GM12865 (cell line): ENCODE results near the gene IL21R.
"Not testable (repeated sequence)": the region's sequence is repeated elsewhere in the genome, so short reads cannot be mapped to it uniquely, and the experiment has no call there.

Experiments
- DNase-seq: peaks from one replicate; pipeline ENCODE4 v3.0.0; 2010; ENCODE audit warnings: low read depth
- H3K4me3 ChIP-seq: 2 replicates; pipeline ENCODE4 v1.5.1; 2011; ENCODE audit warnings: mild to moderate bottlenecking, low read depth, low read length, control low read depth
- CTCF ChIP-seq: IDR thresholded peaks from 2 replicates; pipeline ENCODE4 v1.5.1; 2011; ENCODE audit warnings: low read length, control low read depth, low read depth, inconsistent platforms; ENCODE audit not compliant: insufficient read depth; ENCODE audit errors: missing control alignments

The IL21R gene

GRCh38 chr16:27408012-27408601, 6.1 kb downstream of the IL21R start:
- H3K4me3 ChIP-seq = peak overlapping the region; percentile 47
- DNase-seq = peak; percentile 71
- no peak for TF ChIP-seq CTCF

- DNase-seq = peak; percentile 80
- TF ChIP-seq CTCF = no peak
- H3K4me3 ChIP-seq = peak overlapping the region; percentile 47
Measured at GRCh38 chr16:27408602-27409031, 6.6 kb downstream of the IL21R start.

GRCh38 chr16:27409958-27410357, 8.0 kb downstream of the IL21R start:
- H3K4me3 ChIP-seq = peak overlapping the region; percentile 45
- DNase-seq = not testable (repeated sequence)

- no peak for DNase-seq
- TF ChIP-seq CTCF = no peak
- H3K4me3 ChIP-seq = peak overlapping the region; percentile 18; the same call in 1 of the 2 replicates
Measured at GRCh38 chr16:27410761-27411160, 8.8 kb downstream of the IL21R start.

- no peak overlapping the region; the same call in 1 of the 2 replicates for H3K4me3 ChIP-seq
- no peak for TF ChIP-seq CTCF
- DNase-seq = no peak
Measured at GRCh38 chr16:27413956-27414355, 12.0 kb downstream of the IL21R start.

GRCh38 chr16:27414788-27415431, 12.9 kb downstream of the IL21R start:
- TF ChIP-seq CTCF = no peak
- no peak overlapping the region for H3K4me3 ChIP-seq
- DNase-seq = no peak

GRCh38 chr16:27417047-27417671, 15.2 kb downstream of the IL21R start:
- no peak overlapping the region for H3K4me3 ChIP-seq
- no peak for DNase-seq
- TF ChIP-seq CTCF = no peak
